H9 (cell line): ENCODE results near the gene CD79A. TPM values are rescaled to one million over a fixed set of nuclear protein-coding genes. Genes with fewer than 3 reads are reported as not detected.

Source experiments
- DNase-seq: peaks from one replicate; pipeline ENCODE4 v3.0.0-alpha.2; 2017
- H2AFZ ChIP-seq: one replicate; pipeline ENCODE4 v1.6.1; 2013; ENCODE audit warnings: mild to moderate bottlenecking, low read length, control low read depth, moderate library complexity
- H2AK5ac ChIP-seq: 2 replicates; pipeline ENCODE4 v1.6.1; 2013; ENCODE audit warnings: low read length, control low read depth, mixed read lengths; ENCODE audit not compliant: insufficient read length
- H2BK120ac ChIP-seq: one replicate; pipeline ENCODE4 v1.6.1; 2013; ENCODE audit warnings: low read depth, mild to moderate bottlenecking, low read length, control low read depth, inconsistent platforms; ENCODE audit not compliant: poor library complexity, severe bottlenecking
- H2BK12ac ChIP-seq: 2 replicates; pipeline ENCODE4 v1.6.1; 2013; ENCODE audit warnings: low read length, control low read depth, mixed read lengths, low read depth; ENCODE audit not compliant: insufficient read length
- H2BK15ac ChIP-seq: 2 replicates; pipeline ENCODE4 v1.6.1; 2013; ENCODE audit warnings: low read depth, low read length, control low read depth
- H2BK20ac ChIP-seq: one replicate; pipeline ENCODE4 v1.6.1; 2013; ENCODE audit warnings: low read depth, mild to moderate bottlenecking, low read length, control low read depth, inconsistent platforms; ENCODE audit not compliant: poor library complexity, severe bottlenecking
- H2BK5ac ChIP-seq: 2 replicates; pipeline ENCODE4 v1.6.1; 2013; ENCODE audit warnings: low read length, control low read depth, mixed read lengths; ENCODE audit not compliant: insufficient read length
- H3K14ac ChIP-seq: 2 replicates; pipeline ENCODE4 v1.6.1; 2013; ENCODE audit warnings: low read length, control low read depth; ENCODE audit not compliant: insufficient read depth
- H3K18ac ChIP-seq: 2 replicates; pipeline ENCODE4 v1.6.1; 2013; ENCODE audit warnings: low read depth, mild to moderate bottlenecking, mixed read lengths, low read length, control low read depth; ENCODE audit not compliant: insufficient read length
- H3K23ac ChIP-seq: 2 replicates; pipeline ENCODE4 v1.6.1; 2013; ENCODE audit warnings: low read length, control low read depth, mixed read lengths, low read depth; ENCODE audit not compliant: insufficient read length
- H3K23me2 ChIP-seq: 2 replicates; pipeline ENCODE4 v1.6.1; 2013; ENCODE audit warnings: low read depth, mild to moderate bottlenecking, mixed read lengths, low read length, control low read depth; ENCODE audit not compliant: insufficient read length, poor library complexity, severe bottlenecking
- H3K27ac ChIP-seq: 2 replicates; pipeline ENCODE4 v1.5.1; 2013; ENCODE audit warnings: low read length, control low read depth, mixed read lengths, low read depth; ENCODE audit not compliant: insufficient read length
- H3K27me3 ChIP-seq: 2 replicates; pipeline ENCODE4 v1.6.1; 2013; ENCODE audit warnings: low read length, control low read depth, inconsistent platforms; ENCODE audit not compliant: insufficient read depth
- H3K4ac ChIP-seq: 2 replicates; pipeline ENCODE4 v1.6.1; 2013; ENCODE audit warnings: low read depth, mild to moderate bottlenecking, control low read depth, inconsistent platforms, low read length, moderate library complexity
- H3K4me1 ChIP-seq: 2 replicates; pipeline ENCODE4 v1.6.1; 2013; ENCODE audit warnings: low read length, control low read depth, inconsistent platforms; ENCODE audit not compliant: insufficient read depth
- H3K4me2 ChIP-seq: 2 replicates; pipeline ENCODE4 v1.6.1; 2013; ENCODE audit warnings: low read length, control low read depth, mixed read lengths; ENCODE audit not compliant: insufficient read length, insufficient read depth
- H3K56ac ChIP-seq: 2 replicates; pipeline ENCODE4 v1.6.1; 2013; ENCODE audit warnings: low read depth, mild to moderate bottlenecking, mixed read lengths, low read length, control low read depth; ENCODE audit not compliant: insufficient read length
- H3K79me1 ChIP-seq: 2 replicates; pipeline ENCODE4 v1.6.1; 2013; ENCODE audit warnings: low read depth, mild to moderate bottlenecking, moderate library complexity, low read length, control low read depth, inconsistent platforms; ENCODE audit not compliant: insufficient read depth, poor library complexity, severe bottlenecking
- H3K79me2 ChIP-seq: 2 replicates; pipeline ENCODE4 v1.6.1; 2013; ENCODE audit warnings: low read length, control low read depth, inconsistent platforms; ENCODE audit not compliant: insufficient read depth
- H3K9ac ChIP-seq: 2 replicates; pipeline ENCODE4 v1.6.1; 2013; ENCODE audit warnings: low read length, control low read depth, mixed read lengths; ENCODE audit not compliant: insufficient read length; ENCODE audit errors: extremely low read depth
- H3K9me3 ChIP-seq: one replicate; pipeline ENCODE4 v1.6.1; 2013; ENCODE audit warnings: low read depth, low read length, inconsistent platforms; ENCODE audit not compliant: control insufficient read depth
- H3T11ph ChIP-seq: one replicate; pipeline ENCODE4 v1.6.1; 2013; ENCODE audit warnings: mild to moderate bottlenecking, low read length, control low read depth, inconsistent platforms
- H4K20me1 ChIP-seq: one replicate; pipeline ENCODE4 v1.6.1; 2013; ENCODE audit not compliant: control insufficient read depth, insufficient read length, insufficient read depth
- H4K5ac ChIP-seq: 2 replicates; pipeline ENCODE4 v1.6.1; 2013; ENCODE audit warnings: low read depth, mild to moderate bottlenecking, mixed read lengths, low read length, control low read depth; ENCODE audit not compliant: insufficient read length
- H4K8ac ChIP-seq: replicated peaks from 2 replicates; pipeline ENCODE4 v1.6.1; 2013; ENCODE audit warnings: low read length, control low read depth, mixed read lengths, low read depth; ENCODE audit not compliant: insufficient read length
- H4K91ac ChIP-seq: 2 replicates; pipeline ENCODE4 v1.6.1; 2013; ENCODE audit warnings: low read depth, mild to moderate bottlenecking, moderate library complexity, mixed read lengths, low read length, control low read depth; ENCODE audit not compliant: insufficient read length
- H3K27ac Mint-ChIP-seq, 3 experiments: 2 replicates in 2 of 3; 3 replicates in 1 of 3; pipeline ENCODE4 v1.8.0; 2020 to 2021; ENCODE audit warnings: mixed read lengths in 3 of 3, mild to moderate bottlenecking in 1 of 3, moderate library complexity in 1 of 3
- H3K27me3 Mint-ChIP-seq: 2 replicates; pipeline ENCODE4 v1.8.0; 2021; ENCODE audit warnings: low read depth, mild to moderate bottlenecking, moderate library complexity, mixed read lengths
- H3K36me3 Mint-ChIP-seq, 3 experiments: 2 replicates in 2 of 3; 3 replicates in 1 of 3; pipeline ENCODE4 v1.8.0; 2020 to 2021; ENCODE audit warnings: low read depth in 3 of 3, mixed read lengths in 3 of 3; ENCODE audit not compliant: insufficient read depth in 1 of 3
- H3K4me1 Mint-ChIP-seq, 2 experiments: 2 replicates each; pipeline ENCODE4 v1.8.0; 2020; ENCODE audit warnings: mixed read lengths in 2 of 2
- H3K4me3 Mint-ChIP-seq, 2 experiments: 2 replicates in 1 of 2; 3 replicates in 1 of 2; pipeline ENCODE4 v1.8.0; 2020 to 2021; ENCODE audit warnings: mild to moderate bottlenecking in 2 of 2, mixed read lengths in 2 of 2, moderate library complexity in 1 of 2
- H3K9me3 Mint-ChIP-seq, 2 experiments: 2 replicates in 1 of 2; 3 replicates in 1 of 2; pipeline ENCODE4 v1.8.0; 2020; ENCODE audit warnings: mild to moderate bottlenecking in 2 of 2, mixed read lengths in 2 of 2, moderate library complexity in 1 of 2
- WGBS: extraction: QIAGEN DNeasy Blood & Tissue Kit; methylation state at CpG from one replicate; pipeline ENCODE4 v1.1.7; 2013; ENCODE audit warnings: missing lambda C conversion rate, low lambda C conversion rate, mixed read lengths; ENCODE audit not compliant: insufficient read length; ENCODE audit errors: extremely low coverage; 5-methylcytosine and 5-hydroxymethylcytosine counted together
- total RNA-seq: library from RNA; stranded (reverse); gene quantifications from 2 replicates; pipeline ENCODE4 v1.2.1, GENCODE V29; 2021
- TF ChIP-seq, protein P1 (sequence below): fragments of 200-600 bp; sonication (generic); conservative IDR thresholded peaks from 3 replicates; pipeline ENCODE4 v1.8.0; 2021; ENCODE audit warnings: antibody characterized with exemption, mild to moderate bottlenecking

Gene CD79A
- total RNA-seq, 1 experiment from 2014 or later: 0.22 TPM

DNA sequence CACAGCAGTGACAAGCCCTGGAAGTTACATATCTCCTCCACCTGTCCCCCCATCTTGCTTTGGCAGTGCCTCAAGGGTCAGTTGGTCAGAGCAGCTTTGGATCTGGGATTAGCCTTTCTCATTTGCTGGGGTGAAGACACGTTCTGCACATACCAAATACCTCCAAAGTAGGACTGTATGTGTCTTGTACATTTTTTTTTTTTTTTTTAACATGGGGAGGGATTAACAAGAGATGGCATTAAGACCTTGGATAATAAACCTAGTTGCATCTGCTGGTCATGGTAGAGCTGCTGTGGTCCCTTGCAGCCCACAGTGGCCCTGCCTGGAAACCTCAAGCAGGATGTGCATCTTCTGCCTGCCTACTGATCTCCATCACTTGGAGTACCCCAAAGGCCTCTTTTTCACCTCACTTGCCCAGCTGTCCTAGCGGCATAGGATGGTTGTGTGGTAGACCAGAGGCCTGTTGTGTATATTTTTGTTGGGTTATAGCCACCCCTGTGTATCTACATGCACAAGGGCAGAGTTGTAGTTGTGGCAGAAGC lies 14.6 kb upstream of the CD79A start:
- Mint-ChIP-seq H3K9me3 (no peaks in the 10 kb centered on the region; a peak in 1 of 5 replicates), H3K27ac (peak overlapping the region in 2 of 3 experiments; percentile 83 to 94; a peak in 5 of 7 replicates), H3K4me3 (peak overlapping the region; percentile 84 to 96), H3K36me3 (peaks cover 50 to 69% (median 58%) of the 10 kb centered on the region in 3 experiments), H3K27me3 (peaks cover under 1% of the 10 kb centered on the region), H3K4me1 (peaks cover 36 to 46% of the 10 kb centered on the region in 2 experiments)
- Histone ChIP-seq H4K8ac (no peak overlapping the region), H4K5ac (no peak overlapping the region), H3K79me2 (peaks cover 29% of the 10 kb centered on the region), H2BK15ac (no peak overlapping the region), H2AK5ac (no peak overlapping the region), H3K27me3 (no peaks in the 10 kb centered on the region), H3T11ph (no peak overlapping the region), H3K27ac (no peak overlapping the region), H3K18ac (no peak overlapping the region), H2BK120ac (no peak overlapping the region), H3K23me2 (peaks cover 9% of the 10 kb centered on the region), H3K4ac (no peak overlapping the region), H4K20me1 (no peaks in the 10 kb centered on the region), H3K79me1 (peaks cover 20% of the 10 kb centered on the region), H3K23ac (no peak overlapping the region), H3K4me2 (peak overlapping the region; percentile 90), H3K56ac (no peak overlapping the region), H3K4me1 (no peaks in the 10 kb centered on the region; the same call in 1 of the 2 replicates), H3K14ac (no peak overlapping the region), H4K91ac (no peak overlapping the region), H2BK20ac (no peak overlapping the region), H2AFZ (no peak overlapping the region), H2BK5ac (no peak overlapping the region), H3K9me3 (no peaks in the 10 kb centered on the region), H2BK12ac (no peak overlapping the region), H3K9ac (peak overlapping the region; percentile 56)
- no CpG with 5 or more reads among the region's 2 CpGs for WGBS
- TF ChIP-seq, protein P1, sequence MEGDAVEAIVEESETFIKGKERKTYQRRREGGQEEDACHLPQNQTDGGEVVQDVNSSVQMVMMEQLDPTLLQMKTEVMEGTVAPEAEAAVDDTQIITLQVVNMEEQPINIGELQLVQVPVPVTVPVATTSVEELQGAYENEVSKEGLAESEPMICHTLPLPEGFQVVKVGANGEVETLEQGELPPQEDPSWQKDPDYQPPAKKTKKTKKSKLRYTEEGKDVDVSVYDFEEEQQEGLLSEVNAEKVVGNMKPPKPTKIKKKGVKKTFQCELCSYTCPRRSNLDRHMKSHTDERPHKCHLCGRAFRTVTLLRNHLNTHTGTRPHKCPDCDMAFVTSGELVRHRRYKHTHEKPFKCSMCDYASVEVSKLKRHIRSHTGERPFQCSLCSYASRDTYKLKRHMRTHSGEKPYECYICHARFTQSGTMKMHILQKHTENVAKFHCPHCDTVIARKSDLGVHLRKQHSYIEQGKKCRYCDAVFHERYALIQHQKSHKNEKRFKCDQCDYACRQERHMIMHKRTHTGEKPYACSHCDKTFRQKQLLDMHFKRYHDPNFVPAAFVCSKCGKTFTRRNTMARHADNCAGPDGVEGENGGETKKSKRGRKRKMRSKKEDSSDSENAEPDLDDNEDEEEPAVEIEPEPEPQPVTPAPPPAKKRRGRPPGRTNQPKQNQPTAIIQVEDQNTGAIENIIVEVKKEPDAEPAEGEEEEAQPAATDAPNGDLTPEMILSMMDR: no peak
- DNase-seq: no peak
